ENCODE measurements around the gene ATP2B2. TPM values are rescaled to one million over a fixed set of nuclear protein-coding genes. Genes with fewer than 3 reads are reported as not detected.

The ATP2B2 gene
- total RNA-seq, 6 experiments from 2014 or later: 25.9 to 45.1 (median 35.1) TPM

GRCh38 chr3:10327592-10327991, 177.8 kb downstream of the ATP2B2 start:
- Histone ChIP-seq H3K36me3 (peaks cover 0 to 14% (median 0%) of the 10 kb centered on the region in 4 donors), H3K4me3 (no peak overlapping the region), H3K4me1 (no peaks in the 10 kb centered on the region), H3K27ac (no peak overlapping the region), H3K27me3 (no peaks in the 10 kb centered on the region), H3K9me3 (no peaks in the 10 kb centered on the region)
- DNase-seq: no peak
- WGBS (ENCODE audit: insufficient coverage, low coverage, low lambda C conversion rate, missing lambda C conversion rate): 79% methylated on average over 10 of the region's 10 CpGs
- no peak for ATAC-seq
- no peak for TF ChIP-seq CTCF (IDR thresholded peaks at IDR 0.05)
- intact Hi-C loops (cut with DNase I): no loop called here

DNA sequence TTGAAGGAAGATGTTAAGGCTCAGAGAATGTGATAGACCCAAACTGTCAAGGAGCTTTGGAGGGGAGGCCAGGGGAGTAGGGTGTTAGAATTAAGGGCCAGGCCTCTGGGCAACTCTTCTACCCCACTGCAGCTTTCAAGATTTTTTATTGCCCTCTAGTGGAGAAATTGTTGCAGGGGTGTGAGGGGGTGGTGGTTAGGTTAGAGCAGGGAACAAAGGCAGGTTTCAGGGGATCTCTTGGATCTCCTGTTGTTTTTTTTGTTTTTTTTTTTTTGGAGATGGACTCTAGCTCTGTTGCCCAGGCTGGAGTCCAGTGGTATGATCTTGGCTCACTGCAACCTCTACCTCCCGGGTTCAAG, 183.1 kb downstream of the ATP2B2 start:
- intact Hi-C loops (cut with DNase I): no loop called here
- no peaks in the 10 kb centered on the region for H3K9me3 ChIP-seq
- H3K36me3 ChIP-seq: peaks cover 0 to 12% (median 6%) of the 10 kb centered on the region in 4 donors
- DNase-seq: no peak
- peak; percentile 32 to 44 (median 40) for ATAC-seq
- H3K27ac ChIP-seq: no peak overlapping the region
- WGBS (ENCODE audit: insufficient coverage, low coverage, low lambda C conversion rate, missing lambda C conversion rate): 67% methylated on average over 1 of the region's 1 CpG
- peak; percentile 41 to 60 (median 52) for TF ChIP-seq CTCF (IDR thresholded peaks at IDR 0.05)
- no peak for TF ChIP-seq POLR2A (IDR thresholded peaks at IDR 0.05)
- peaks cover 0 to 28% (median 7%) of the 10 kb centered on the region in 4 donors for H3K4me1 ChIP-seq
- H3K4me3 ChIP-seq: no peak overlapping the region
- no peaks in the 10 kb centered on the region for H3K27me3 ChIP-seq

GRCh38 chr3:10321630-10322351, 183.6 kb downstream of the ATP2B2 start:
- Histone ChIP-seq H3K36me3 (peaks cover 0 to 15% (median 6%) of the 10 kb centered on the region in 4 donors), H3K9me3 (no peaks in the 10 kb centered on the region), H3K4me3 (no peak overlapping the region), H3K27ac (no peak overlapping the region), H3K27me3 (no peaks in the 10 kb centered on the region), H3K4me1 (peaks cover 0 to 33% (median 8%) of the 10 kb centered on the region in 4 donors)
- ATAC-seq (no peak), DNase-seq (no peak)
- WGBS (ENCODE audit: insufficient coverage, low coverage, low lambda C conversion rate, missing lambda C conversion rate): 95% methylated on average over 5 of the region's 8 CpGs
- intact Hi-C loops (cut with DNase I): no loop called here
- TF ChIP-seq POLR2A (IDR thresholded peaks at IDR 0.05) (no peak), CTCF (IDR thresholded peaks at IDR 0.05) (no peak)

DNA sequence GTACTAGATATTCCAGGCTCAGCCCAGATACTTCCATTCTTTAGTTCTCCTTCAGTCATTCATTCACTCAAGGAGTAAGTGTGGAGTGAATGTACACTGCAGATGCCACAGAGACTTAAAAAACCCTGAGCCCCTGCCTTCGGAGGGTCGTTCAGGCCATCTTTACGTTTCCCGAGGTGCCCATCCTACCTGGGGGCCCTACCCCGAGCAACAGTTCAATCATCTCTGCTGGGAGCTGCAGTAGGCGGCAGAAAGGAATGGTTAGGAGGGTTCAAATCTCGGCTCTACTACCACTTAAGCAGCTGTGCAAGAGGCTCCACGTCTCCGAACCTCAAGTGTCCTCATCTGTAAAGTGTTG, 185.1 kb downstream of the ATP2B2 start:
- H3K27me3 ChIP-seq: no peaks in the 10 kb centered on the region
- H3K36me3 ChIP-seq: peaks cover 4 to 21% (median 13%) of the 10 kb centered on the region in 4 donors
- no peaks in the 10 kb centered on the region for H3K9me3 ChIP-seq
- H3K4me1 ChIP-seq: peaks cover 0 to 35% (median 8%) of the 10 kb centered on the region in 4 donors
- WGBS (ENCODE audit: insufficient coverage, low coverage, low lambda C conversion rate, missing lambda C conversion rate): 0% methylated on average over 7 of the region's 9 CpGs
- TF ChIP-seq POLR2A (IDR thresholded peaks at IDR 0.05): no peak
- no peak for TF ChIP-seq CTCF (IDR thresholded peaks at IDR 0.05)
- H3K4me3 ChIP-seq: peak overlapping the region; percentile 95 to 100 (median 98)
- H3K27ac ChIP-seq: peak overlapping the region; percentile 71 to 85 (median 78)
- ATAC-seq (peak in 1 of 4 donors; percentile 1), DNase-seq (no peak)
- intact Hi-C loops (cut with DNase I): no loop called here

Data from right lobe of liver (tissue), 6 donors.